Endothelial cell of umbilical vein (primary cell): ENCODE data around the gene FMN1. TPM values are rescaled to one million over a fixed set of nuclear protein-coding genes. Genes with fewer than 3 reads are reported as not detected.

Experiments
- BruUV-seq: library from RNA; stranded (reverse); fragments of 400-500 nt; replicated peaks from 2 replicates; lab custom pipeline; 2021; lab: Mats Ljungman, UMichigan
- CTCF ChIA-PET: fragments of 300-600, 350-600 bp; sonication (Branson Sonifier 250); formaldehyde crosslinking; loops from one replicate; lab custom pipeline; 2021; ENCODE audit warnings: antibody characterized with exemption, inconsistent platforms; lab: Charles Lee
- POLR2A ChIA-PET: fragments of 300-600, 350-600 bp; sonication (Branson Sonifier 250); formaldehyde crosslinking; loops from one replicate; lab custom pipeline; 2021; ENCODE audit warnings: antibody characterized with exemption, inconsistent platforms; lab: Charles Lee
- DNase-seq: peaks from one replicate; pipeline ENCODE4 v3.0.0-alpha.2; 2011; ENCODE audit warnings: low read depth, low spot score
- FAIRE-seq: peaks from 2 replicates; lab custom pipeline; 2011; peaks lifted over from hg19 to GRCh38; lab: Jason Lieb, UNC
- H2AFZ ChIP-seq: 2 replicates; pipeline ENCODE4 v1.6.0; 2012; ENCODE audit warnings: low read depth, low read length, control low read depth, inconsistent platforms
- H3K27ac ChIP-seq: 2 replicates; pipeline ENCODE4 v1.5.1; 2011; ENCODE audit warnings: low read depth, mild to moderate bottlenecking, control low read depth, low read length, moderate library complexity; ENCODE audit not compliant: insufficient read depth
- H3K27me3 ChIP-seq, 2 experiments: 2 replicates each; pipeline versions ENCODE4 v1.6.0 to v1.6.1; 2011; ENCODE audit warnings: low read length in 2 of 2, mixed read lengths in 1 of 2; ENCODE audit not compliant: control insufficient read depth in 2 of 2, insufficient read depth in 2 of 2
- H3K36me3 ChIP-seq, 2 experiments: 2 replicates in 1 of 2; 3 replicates in 1 of 2; pipeline ENCODE4 v1.5.1; 2011; ENCODE audit warnings: low read length in 2 of 2, mild to moderate bottlenecking in 1 of 2, moderate library complexity in 1 of 2; ENCODE audit not compliant: control insufficient read depth in 2 of 2, insufficient read depth in 2 of 2; ENCODE audit errors: extremely low read depth in 1 of 2
- H3K4me1 ChIP-seq: 3 replicates; pipeline ENCODE4 v1.5.1; 2011; ENCODE audit warnings: mild to moderate bottlenecking, low read length; ENCODE audit not compliant: control insufficient read depth, insufficient read depth; ENCODE audit errors: extremely low read depth
- H3K4me2 ChIP-seq: 2 replicates; pipeline ENCODE4 v1.6.1; 2011; ENCODE audit warnings: low read length, control low read depth, mixed read lengths; ENCODE audit not compliant: insufficient read depth
- H3K4me3 ChIP-seq, 3 experiments: fragments of 200-600 bp in 1 of 3; sonication (generic), shearing (Covaris generic) in 1 of 3; replicated peaks in 1 of 3; 2 replicates each; pipeline ENCODE4 v1.5.1; 2011 to 2016; ENCODE audit warnings: control low read depth in 3 of 3, low read length in 3 of 3, mild to moderate bottlenecking in 2 of 3, inconsistent platforms in 1 of 3, low read depth in 1 of 3, moderate library complexity in 1 of 3; ENCODE audit not compliant: insufficient read depth in 1 of 3
- H3K79me2 ChIP-seq: 2 replicates; pipeline ENCODE4 v1.6.0; 2012; ENCODE audit warnings: low read length, inconsistent platforms; ENCODE audit not compliant: control insufficient read depth, insufficient read depth
- H3K9ac ChIP-seq: replicated peaks from 2 replicates; pipeline ENCODE3; 2011; ENCODE audit warnings: low read length, control low read depth; ENCODE audit not compliant: insufficient read depth; ENCODE audit errors: extremely low read depth
- H3K9me1 ChIP-seq: replicated peaks from 3 replicates; pipeline ENCODE4 v1.6.0; 2011; ENCODE audit warnings: mild to moderate bottlenecking, low read length; ENCODE audit not compliant: control insufficient read depth, insufficient read depth; ENCODE audit errors: extremely low read depth
- H3K9me3 ChIP-seq: replicated peaks from 2 replicates; pipeline ENCODE4 v1.5.1; 2012; ENCODE audit warnings: low read length, inconsistent platforms; ENCODE audit not compliant: control insufficient read depth, insufficient read depth
- H4K20me1 ChIP-seq: replicated peaks from 2 replicates; pipeline ENCODE3; 2011; ENCODE audit warnings: mild to moderate bottlenecking, low read length; ENCODE audit not compliant: control insufficient read depth, insufficient read depth; ENCODE audit errors: extremely low read depth
- EZH2 ChIP-seq: IDR thresholded peaks from 2 replicates; pipeline ENCODE4 v1.6.1; 2012; ENCODE audit warnings: borderline replicate concordance, low read depth, mild to moderate bottlenecking, moderate library complexity, low read length, inconsistent platforms; ENCODE audit not compliant: severe bottlenecking
- FOS ChIP-seq: IDR thresholded peaks from 2 replicates; pipeline ENCODE4 v1.6.1; 2011; ENCODE audit warnings: mild to moderate bottlenecking, low read length, moderate library complexity, borderline replicate concordance; ENCODE audit not compliant: insufficient read depth
- GATA2 ChIP-seq: IDR thresholded peaks from 2 replicates; pipeline ENCODE4 v1.7.0; 2011; ENCODE audit warnings: low read depth, mild to moderate bottlenecking, moderate library complexity, mixed read lengths, low read length; ENCODE audit not compliant: insufficient read length, insufficient read depth
- JUN ChIP-seq: IDR thresholded peaks from 2 replicates; pipeline ENCODE4 v1.6.1; 2011; ENCODE audit warnings: borderline replicate concordance, low read depth; ENCODE audit not compliant: insufficient read length, insufficient read depth
- MYC ChIP-seq: IDR thresholded peaks from one replicate; pipeline ENCODE4 v1.6.1; 2011; ENCODE audit warnings: mild to moderate bottlenecking, low read depth, low read length
- POLR2A ChIP-seq: IDR thresholded peaks from 2 replicates; pipeline ENCODE4 v1.6.1; 2012; ENCODE audit warnings: low read depth, mild to moderate bottlenecking, control low read depth, low read length
- POLR2AphosphoS5 ChIP-seq: IDR thresholded peaks from 2 replicates; pipeline ENCODE4 v1.6.1; 2012; ENCODE audit warnings: low read depth, mild to moderate bottlenecking, control low read depth, low read length, moderate library complexity; ENCODE audit not compliant: insufficient read depth
- dilution Hi-C: fragments of 300-500 bp; cut with MboI; formaldehyde crosslinking; loops from one replicate; pipeline ENCODE4 v1.15.0; 2019; ENCODE audit warnings: low sequenced_read_pairs; ENCODE audit not compliant: extremely low pct_ligation_motif_present
- intact Hi-C: fragments of 100-400 bp; cut with micrococcal nuclease; formaldehyde crosslinking; loops from one replicate; pipeline ENCODE4 v1.10.0; 2022
- polyA plus RNA-seq, 4 experiments: library from polyadenylated mRNA; depleted of rRNA in 3 of 4; stranded (reverse) in 3 of 4; unstranded in 1 of 4; fragments of >200 nt; gene quantifications; 2 replicates each; pipeline versions ENCODE4 v1.2.1 to v1.2.3, GENCODE V29; 2011 to 2012; ENCODE audit warnings: missing spikeins in 1 of 4
- total RNA-seq: library from RNA; stranded (reverse); gene quantifications from 2 replicates; pipeline ENCODE4 v1.2.3, GENCODE V29; 2021
- TF ChIP-seq, protein P1 (sequence below), 2 donors: IDR thresholded peaks; 1 replicate in 1 of 2; 2 replicates in 1 of 2; pipeline ENCODE4 v1.5.1; 2011; ENCODE audit warnings: low read length in 2 of 2, mild to moderate bottlenecking in 2 of 2, moderate library complexity in 2 of 2, control low read depth in 1 of 2, inconsistent platforms in 1 of 2, low read depth in 1 of 2; ENCODE audit not compliant: insufficient read depth in 1 of 2; ENCODE audit errors: extremely low read depth in 1 of 2
- TF ChIP-seq, protein P2 (sequence below): IDR thresholded peaks from 2 replicates; pipeline ENCODE4 v1.6.1; 2011; ENCODE audit not compliant: insufficient read depth, insufficient read length

FMN1 gene
- total and polyA plus RNA-seq, 2 donors (not counting 3 experiments of a cell fraction or from before 2014, with no cell fraction given) = 0.01 to 0.29 TPM

DNA sequence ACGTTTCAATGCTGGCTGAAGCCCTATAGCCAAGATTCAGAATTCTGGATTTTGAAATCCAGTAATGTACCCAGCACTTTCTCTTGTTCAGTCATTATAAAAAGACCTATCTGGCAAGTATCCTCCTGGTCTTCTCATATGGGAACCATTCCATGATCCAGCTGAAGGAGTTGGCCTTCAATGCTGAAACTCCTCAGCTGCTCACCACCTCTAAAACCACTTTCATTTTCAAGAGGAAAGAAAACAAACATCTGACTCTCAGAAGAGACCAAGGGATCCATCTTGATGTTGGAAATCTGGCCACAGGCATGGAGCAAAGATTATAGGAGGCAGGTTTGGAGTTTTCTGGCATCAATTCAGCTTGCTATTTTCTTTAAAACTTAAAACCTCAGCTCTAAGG lies 235.4 kb downstream of the FMN1 start:
- no peak for FAIRE-seq
- POLR2A ChIA-PET = no interaction called here
- H3K4me1 ChIP-seq = no peaks in the 10 kb centered on the region
- H3K4me2 ChIP-seq = no peak overlapping the region
- H3K9ac ChIP-seq = no peak overlapping the region
- no peak for DNase-seq
- H3K36me3 ChIP-seq = no peaks in the 10 kb centered on the region
- H3K4me3 ChIP-seq = no peak overlapping the region
- no peak for TF ChIP-seq MYC
- TF ChIP-seq, protein P1, sequence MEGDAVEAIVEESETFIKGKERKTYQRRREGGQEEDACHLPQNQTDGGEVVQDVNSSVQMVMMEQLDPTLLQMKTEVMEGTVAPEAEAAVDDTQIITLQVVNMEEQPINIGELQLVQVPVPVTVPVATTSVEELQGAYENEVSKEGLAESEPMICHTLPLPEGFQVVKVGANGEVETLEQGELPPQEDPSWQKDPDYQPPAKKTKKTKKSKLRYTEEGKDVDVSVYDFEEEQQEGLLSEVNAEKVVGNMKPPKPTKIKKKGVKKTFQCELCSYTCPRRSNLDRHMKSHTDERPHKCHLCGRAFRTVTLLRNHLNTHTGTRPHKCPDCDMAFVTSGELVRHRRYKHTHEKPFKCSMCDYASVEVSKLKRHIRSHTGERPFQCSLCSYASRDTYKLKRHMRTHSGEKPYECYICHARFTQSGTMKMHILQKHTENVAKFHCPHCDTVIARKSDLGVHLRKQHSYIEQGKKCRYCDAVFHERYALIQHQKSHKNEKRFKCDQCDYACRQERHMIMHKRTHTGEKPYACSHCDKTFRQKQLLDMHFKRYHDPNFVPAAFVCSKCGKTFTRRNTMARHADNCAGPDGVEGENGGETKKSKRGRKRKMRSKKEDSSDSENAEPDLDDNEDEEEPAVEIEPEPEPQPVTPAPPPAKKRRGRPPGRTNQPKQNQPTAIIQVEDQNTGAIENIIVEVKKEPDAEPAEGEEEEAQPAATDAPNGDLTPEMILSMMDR (IDR thresholded peaks at IDR 0.05; ENCODE audit: extremely low read depth in 1 of 2, insufficient read depth in 1 of 2, low read depth in 1 of 2, low read length in 2 of 2) = no peak
- TF ChIP-seq POLR2AphosphoS5 = no peak
- no peak for TF ChIP-seq POLR2A
- TF ChIP-seq, protein P2, sequence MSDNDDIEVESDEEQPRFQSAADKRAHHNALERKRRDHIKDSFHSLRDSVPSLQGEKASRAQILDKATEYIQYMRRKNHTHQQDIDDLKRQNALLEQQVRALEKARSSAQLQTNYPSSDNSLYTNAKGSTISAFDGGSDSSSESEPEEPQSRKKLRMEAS = no peak
- TF ChIP-seq FOS = no peak
- no peak for TF ChIP-seq GATA2
- no peak for TF ChIP-seq EZH2
- TF ChIP-seq JUN = no peak
- H3K27me3 ChIP-seq = peaks cover 3 to 6% of the 10 kb centered on the region in 2 experiments
- no peaks in the 10 kb centered on the region for H3K9me3 ChIP-seq
- CTCF ChIA-PET = interaction anchor here (0.8 to 8.6 kb wide), 6 partner anchors 12 to 297 kb away, joined by 3 to 162 read pairs (median 4); no protein-coding TSS in a partner anchor
- H3K27ac ChIP-seq = no peak overlapping the region
- no peaks in the 10 kb centered on the region for H3K79me2 ChIP-seq
- intact Hi-C loops (no loop called here), dilution Hi-C loops (no loop called here)
- no peaks in the 10 kb centered on the region for H3K9me1 ChIP-seq
- no peaks in the 10 kb centered on the region for H4K20me1 ChIP-seq
- H2AFZ ChIP-seq = no peak overlapping the region
- no TSS peak for BruUV-seq
